K562 (cell line): Measurements from ENCODE around the gene CREB3L1. TPM values are rescaled to one million over a fixed set of nuclear protein-coding genes. Genes with fewer than 3 reads are reported as not detected.

Experiments
- ARNT ChIP-seq, 2 experiments: fragments of 450-650 bp; IDR thresholded peaks; 2 replicates each; pipeline ENCODE4 v1.6.1; 2016; ENCODE audit warnings: mild to moderate bottlenecking in 1 of 2
- ATF3 ChIP-seq, 2 experiments: fragments of 450-650 bp in 1 of 2; sonication (generic) in 1 of 2; formaldehyde crosslinking in 1 of 2; IDR thresholded peaks in 1 of 2; conservative IDR thresholded peaks in 1 of 2; 2 replicates each; pipeline versions ENCODE4 v1.6.1 to v1.8.1; 2016 to 2023; ENCODE audit warnings: mild to moderate bottlenecking in 2 of 2, moderate library complexity in 2 of 2, inconsistent platforms in 1 of 2, missing genetic modification reagents in 1 of 2
- CBFA2T2 ChIP-seq: fragments of 450-650 bp; conservative IDR thresholded peaks from 2 replicates; pipeline ENCODE4 v1.6.1; 2017; ENCODE audit warnings: mild to moderate bottlenecking
- CREB3 ChIP-seq: fragments of 450-650 bp; conservative IDR thresholded peaks from 2 replicates; pipeline ENCODE4 v1.6.1; 2016; ENCODE audit warnings: missing genetic modification characterization, low read depth, mild to moderate bottlenecking, missing compliant biosample characterization, moderate library complexity
- E2F3 ChIP-seq: fragments of 250-450 bp; sonication (Bioruptor Pico); IDR thresholded peaks from 2 replicates; pipeline ENCODE4 v1.4.0; 2020; ENCODE audit warnings: mild to moderate bottlenecking
- GABPB2 ChIP-seq: fragments of 250-450 bp; sonication (Bioruptor Pico); conservative IDR thresholded peaks from 2 replicates; pipeline ENCODE4 v1.5.1; 2021; ENCODE audit warnings: mild to moderate bottlenecking
- KLF1 ChIP-seq: fragments of 450-650 bp; IDR thresholded peaks from 2 replicates; pipeline ENCODE4 v1.6.1; 2016; ENCODE audit warnings: missing genetic modification characterization, missing compliant biosample characterization
- LARP7 ChIP-seq: fragments of 450-650 bp; IDR thresholded peaks from 2 replicates; pipeline ENCODE4 v1.6.1; 2016
- MAX ChIP-seq: sonication (generic); formaldehyde crosslinking; IDR thresholded peaks from 2 replicates; pipeline ENCODE4 v1.9.0; 2022; ENCODE audit warnings: mild to moderate bottlenecking, missing genetic modification reagents
- MEF2A ChIP-seq: IDR thresholded peaks from 2 replicates; pipeline ENCODE4 v1.6.1; 2011; ENCODE audit warnings: low read depth, mild to moderate bottlenecking, low read length, moderate library complexity; ENCODE audit not compliant: control insufficient read depth
- PHF8 ChIP-seq: fragments of 200-600 bp; sonication (generic); IDR thresholded peaks from 2 replicates; pipeline ENCODE4 v1.6.1; 2012; ENCODE audit warnings: mixed run types, mild to moderate bottlenecking, inconsistent platforms, low read length, moderate library complexity, borderline replicate concordance
- PRMT5 ChIP-seq: sonication (generic); formaldehyde crosslinking; IDR thresholded peaks from 2 replicates; pipeline ENCODE4 v1.5.0; 2020; ENCODE audit warnings: missing genetic modification reagents
- TAL1 ChIP-seq: fragments of 450-650 bp; IDR thresholded peaks from 2 replicates; pipeline ENCODE4 v1.6.1; 2016; ENCODE audit warnings: mild to moderate bottlenecking
- TCF15 ChIP-seq: fragments of 250-450 bp; sonication (Bioruptor Pico); IDR thresholded peaks from 2 replicates; pipeline ENCODE4 v1.8.0; 2022; ENCODE audit warnings: moderate library complexity, mild to moderate bottlenecking, inconsistent platforms
- U2AF1 ChIP-seq: fragments of 200-400 bp; formaldehyde crosslinking; optimal IDR thresholded peaks from 2 replicates; pipeline ENCODE3; 2017; ENCODE audit warnings: mild to moderate bottlenecking, low read depth, low read length, moderate library complexity
- ZNF407 ChIP-seq: fragments of 450-650 bp; IDR thresholded peaks from 2 replicates; pipeline ENCODE4 v1.6.1; 2016; ENCODE audit warnings: low read depth
- polyA plus RNA-seq, 8 experiments: library from polyadenylated mRNA; depleted of rRNA in 4 of 8; stranded (reverse) in 5 of 8; unstranded in 3 of 8; fragments of >200 nt; fragmentation: Nextera tagmentation in 2 of 8; fragmentation: Illumina TruSeq in 1 of 8; extraction: Ambion mirVana in 2 of 8; extraction: Trizol in 1 of 8; gene quantifications; 2 replicates each; pipeline versions ENCODE4 v1.2.1 to v1.2.3, GENCODE V29; 2011 to 2014; ENCODE audit warnings: inconsistent platforms in 1 of 8, missing spikeins in 1 of 8
- total RNA-seq, 7 experiments: library from RNA; depleted of rRNA in 6 of 7; stranded (reverse); fragments of >200 nt in 6 of 7; fragmentation: Illumina TruSeq in 2 of 7; extraction: Trizol in 2 of 7; gene quantifications; 2 replicates each; pipeline versions ENCODE4 v1.2.1 to v1.2.3, GENCODE V29; 2011 to 2021; ENCODE audit warnings: low replicate concordance in 1 of 7

CREB3L1 gene
- total and polyA plus RNA-seq, 9 of the 15 experiments (the other 6 are each of a cell fraction or from before 2014, with no cell fraction given) = 1.2 to 27.6 (median 3.7) TPM

DNA sequence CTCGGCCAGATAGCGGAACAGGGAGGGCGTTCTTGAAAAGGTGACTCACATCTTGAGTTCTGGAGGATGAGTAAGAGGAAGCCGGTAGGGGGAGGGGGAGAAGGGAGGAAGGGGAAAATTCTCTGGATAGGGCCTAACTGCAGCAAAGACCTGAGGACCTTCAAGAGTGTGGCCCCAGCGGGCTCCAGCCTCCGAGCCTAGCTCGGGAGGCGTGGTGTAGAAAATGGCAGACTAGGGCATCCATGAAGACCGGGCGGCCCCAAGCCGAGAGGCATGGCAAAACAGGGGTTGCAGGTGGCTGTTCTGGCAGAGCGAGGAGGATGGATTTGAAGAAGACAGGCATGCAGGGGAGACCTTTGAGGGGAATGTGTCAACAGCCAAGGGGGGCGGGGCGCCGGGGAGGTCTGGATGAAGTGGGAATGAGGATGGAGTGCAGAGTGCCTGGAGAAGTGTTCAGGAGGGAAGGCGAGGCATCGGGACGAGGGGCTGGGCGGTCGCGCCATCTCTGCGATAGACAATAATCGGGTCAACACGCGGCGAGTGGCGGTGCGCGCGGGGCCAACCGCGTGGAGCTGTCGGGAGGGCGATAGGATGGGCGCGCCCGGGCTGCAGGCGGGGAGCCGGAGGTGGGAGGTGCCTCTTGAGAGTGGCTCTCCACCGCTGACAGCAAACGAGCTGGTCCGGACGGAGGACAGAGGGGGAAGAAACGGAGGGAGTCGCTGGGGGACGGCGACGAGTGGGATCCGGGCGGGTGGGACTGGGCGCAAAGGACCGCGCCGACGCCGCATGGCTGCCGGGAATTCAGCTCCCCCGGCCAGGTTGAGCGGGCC, 40.0 kb upstream of the CREB3L1 start (continued):
- TF ChIP-seq ATF3 (IDR thresholded peaks at IDR 0.05) (peak; percentile 99), ATF3 (CRISPR knock-in tag; conservative IDR thresholded peaks at IDR 0.05) (peak; percentile 93), ARNT (IDR thresholded peaks at IDR 0.05) (peak; percentile 86 to 100), KLF1 (peak; percentile 32; the same call in 1 of the 2 replicates), CBFA2T2 (peak; percentile 31; the same call in 1 of the 2 replicates), MAX (CRISPR knock-in tag) (peak; percentile 97), ZNF407 (no peak; the same call in 1 of the 2 replicates), U2AF1 (no peak), PHF8 (peak; percentile 65; the same call in 1 of the 2 replicates), TAL1 (peak; percentile 15; the same call in 1 of the 2 replicates), E2F3 (CRISPR knock-in tag) (no peak), TCF15 (CRISPR knock-in tag) (no peak), LARP7 (peak; percentile 79; the same call in 1 of the 2 replicates), CREB3 (tag) (no peak), MEF2A (peak; percentile 82; the same call in 1 of the 2 replicates), PRMT5 (CRISPR knock-in tag) (0 out of 2 replicates have a peak, but pooled peaks have one; percentile 9), GABPB2 (CRISPR knock-in tag) (no peak)
